Adrenal gland (tissue), 5 donors: Measurements from ENCODE around the gene CTSS.
"Not testable (repeated sequence)": the region's sequence is repeated elsewhere in the genome, so short reads cannot be mapped to it uniquely, and the experiment has no call there.

Source experiments
- CTCF ChIP-seq, 6 experiments: fragments of 450-650 bp in 4 of 6; fragments of 200-600 bp in 2 of 6; sonication (generic) in 1 of 6; IDR thresholded peaks; 1 replicate in 5 of 6; 2 replicates in 1 of 6; pipeline versions ENCODE4 v1.5.1 to v1.8.0; 2016 to 2021; ENCODE audit warnings: antibody characterized with exemption in 6 of 6, mild to moderate bottlenecking in 2 of 6, moderate library complexity in 1 of 6
- POLR2A ChIP-seq, 2 donors: fragments of 450-650 bp; IDR thresholded peaks; one replicate each; pipeline ENCODE4 v1.6.1; 2017; ENCODE audit warnings: antibody characterized with exemption in 2 of 2, mild to moderate bottlenecking in 2 of 2, moderate library complexity in 1 of 2
- donor health status: DM: no; HTN: no; CAD: no.

DNA sequence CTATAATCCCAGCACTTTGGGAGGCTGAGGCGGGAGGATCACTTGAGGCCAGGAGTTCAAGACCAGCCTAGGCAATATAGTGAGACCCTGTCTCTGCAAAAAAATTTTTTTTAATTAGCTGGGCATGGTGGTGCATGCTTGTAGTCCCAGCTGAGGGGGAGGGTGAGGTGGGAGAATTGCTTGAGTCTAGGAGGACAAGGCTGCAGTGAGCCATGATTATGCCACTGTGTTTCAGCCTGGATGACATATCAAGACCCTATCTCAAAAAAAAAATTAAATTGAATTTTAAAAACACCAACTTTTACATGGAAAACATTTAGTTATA lies 361 bp upstream of the CTSS start:
- not testable (repeated sequence) for TF ChIP-seq CTCF, POLR2A (IDR thresholded peaks at IDR 0.05)
